T1000 (cell line): ENCODE data around the gene PEX14.

Source experiments
- DNase-seq: peaks from one replicate; lab custom pipeline; 2025; ENCODE audit warnings: mixed read lengths; lab: John Stamatoyannopoulos, UW

Gene PEX14

DNA sequence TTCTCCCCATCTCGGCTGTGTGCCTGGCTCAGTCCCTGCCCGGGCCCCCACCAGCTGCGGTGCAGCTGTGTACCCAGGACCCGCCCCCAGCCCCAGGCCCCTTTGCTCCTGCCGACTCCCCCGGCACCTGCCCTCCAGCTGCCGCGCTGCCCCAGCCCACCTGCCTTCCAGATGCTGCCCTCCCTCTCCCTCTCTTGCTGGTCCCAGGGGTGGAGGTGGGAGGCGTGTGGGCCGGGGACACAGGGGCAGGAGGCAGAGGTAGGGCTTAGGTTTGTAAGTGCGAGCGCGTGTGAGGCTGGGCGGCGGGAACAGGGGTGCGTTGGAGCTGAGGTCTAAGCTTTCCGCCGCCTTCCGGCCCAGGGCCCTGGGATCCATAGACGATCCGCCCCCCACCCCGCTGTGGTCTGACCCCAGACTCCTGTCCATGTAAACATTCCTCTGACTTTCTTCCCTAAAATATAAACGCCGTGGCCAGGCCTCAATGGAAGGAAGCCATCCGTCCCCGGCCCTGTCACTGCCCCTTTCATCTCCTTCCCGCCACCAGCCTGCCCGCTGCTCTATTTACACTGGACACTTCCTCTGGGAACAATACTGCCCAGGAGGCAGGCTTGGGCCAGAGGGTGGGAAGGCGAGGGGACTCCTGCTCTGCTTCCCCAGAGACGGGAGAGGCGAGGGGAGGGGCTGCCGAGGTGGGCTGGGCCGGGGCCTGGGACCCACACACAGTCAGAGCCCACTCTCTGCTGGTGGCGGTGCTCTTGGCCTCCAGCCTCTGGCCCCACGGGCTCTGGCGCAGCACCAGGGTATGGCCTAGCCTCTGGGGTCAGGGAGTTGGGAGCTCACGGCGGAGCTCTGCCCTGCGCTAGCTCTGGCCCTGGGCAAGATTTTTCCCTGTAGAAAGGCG lies 193.4 kb downstream of the PEX14 start:
- DNase-seq, result no peak

DNA sequence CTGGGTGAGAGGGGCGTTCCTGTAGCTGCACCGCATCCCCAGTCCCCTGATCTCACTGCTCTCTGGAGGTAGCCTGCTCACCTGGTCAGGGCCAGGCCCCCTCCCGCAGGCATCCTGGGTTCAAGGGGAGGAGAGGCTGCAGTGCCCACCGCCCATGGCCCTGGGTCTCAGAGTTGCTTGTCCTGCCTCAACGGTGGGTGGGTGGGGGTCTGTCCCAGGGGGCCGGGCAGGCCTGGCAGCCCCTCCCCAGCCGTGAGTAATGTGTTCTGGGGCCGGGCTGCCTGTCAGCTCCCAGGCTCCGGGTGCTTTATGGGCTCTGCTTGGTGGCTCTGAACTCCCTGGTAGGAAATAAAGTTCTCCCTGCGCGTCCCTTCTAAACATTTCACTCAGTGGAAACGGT lies 194.8 kb downstream of the PEX14 start:
- no peak for DNase-seq

GRCh38 chr1:10670190-10670589 lies 195.4 kb downstream of the PEX14 start:
- DNase-seq, result no peak

DNA sequence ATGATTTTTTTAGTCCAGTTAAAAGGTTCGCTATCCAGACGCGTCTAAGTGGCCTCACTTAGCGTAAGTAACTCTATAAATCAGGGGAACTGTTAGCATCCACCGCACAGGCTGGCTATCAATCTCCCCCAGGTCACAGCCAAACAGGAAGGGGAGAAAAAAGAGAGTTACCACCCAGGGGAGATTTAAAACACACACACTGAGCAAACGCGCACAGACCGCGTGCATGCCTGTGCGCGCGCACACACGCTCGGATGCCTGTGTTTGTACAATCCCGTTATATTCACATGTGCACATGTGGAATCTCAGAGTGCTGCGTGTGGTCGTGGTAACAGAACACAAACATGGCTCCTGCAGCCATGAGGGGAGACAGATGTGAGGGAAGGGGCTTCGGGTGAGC lies 196.3 kb downstream of the PEX14 start:
- no peak for DNase-seq

GRCh38 chr1:10671622-10672342 lies 197.0 kb downstream of the PEX14 start:
- no peak for DNase-seq

GRCh38 chr1:10672343-10673050 lies 197.7 kb downstream of the PEX14 start:
- no peak for DNase-seq

DNA sequence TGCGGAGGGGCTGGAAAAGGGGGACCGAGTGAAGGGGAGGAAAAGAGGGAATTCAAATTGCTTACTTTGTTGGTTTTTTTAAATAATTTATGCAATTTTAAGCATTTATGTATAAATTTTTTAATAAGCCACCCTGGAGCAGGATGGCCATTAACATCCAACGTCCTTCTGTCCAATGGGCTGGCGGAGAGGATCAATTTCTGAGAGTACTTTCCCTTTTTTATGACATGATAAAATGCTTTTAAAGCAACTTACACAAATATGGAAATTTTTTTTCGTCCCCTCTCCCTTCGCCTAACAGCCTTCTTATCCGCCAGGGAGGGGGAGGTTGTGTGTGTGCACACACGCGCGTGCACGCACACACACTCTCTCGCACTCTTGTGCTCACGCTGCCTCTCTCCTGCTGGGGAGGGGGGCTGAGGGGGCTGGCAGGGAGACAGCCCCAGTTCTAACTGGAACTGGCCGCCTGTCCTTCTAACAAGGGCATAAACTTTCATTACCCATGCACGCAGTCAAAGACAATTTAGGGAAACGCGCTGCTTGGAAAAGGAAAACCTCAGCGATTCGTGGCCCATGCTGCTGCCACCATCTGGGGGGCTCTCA lies 198.5 kb downstream of the PEX14 start:
- no peak for DNase-seq

DNA sequence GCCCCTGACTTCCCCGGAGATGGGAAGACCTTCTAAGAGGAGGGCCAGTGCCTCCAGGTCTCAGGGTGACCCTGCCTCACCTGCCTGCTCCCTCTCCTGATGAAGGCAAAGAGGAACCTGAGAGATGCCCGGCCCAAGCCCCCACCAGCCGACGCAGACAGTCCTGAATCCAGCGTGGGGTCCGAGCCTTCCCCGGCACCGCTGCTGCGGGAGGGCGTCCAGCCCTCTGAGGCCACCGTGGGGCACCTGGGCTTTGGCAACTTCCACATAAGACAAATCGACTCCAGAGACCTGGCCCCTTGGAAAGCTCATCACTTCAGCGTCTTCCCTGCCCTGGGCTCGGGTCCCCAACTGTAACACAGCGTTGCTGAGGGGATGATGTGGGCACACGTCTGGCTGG lies 199.5 kb downstream of the PEX14 start:
- DNase-seq, result no peak

DNA sequence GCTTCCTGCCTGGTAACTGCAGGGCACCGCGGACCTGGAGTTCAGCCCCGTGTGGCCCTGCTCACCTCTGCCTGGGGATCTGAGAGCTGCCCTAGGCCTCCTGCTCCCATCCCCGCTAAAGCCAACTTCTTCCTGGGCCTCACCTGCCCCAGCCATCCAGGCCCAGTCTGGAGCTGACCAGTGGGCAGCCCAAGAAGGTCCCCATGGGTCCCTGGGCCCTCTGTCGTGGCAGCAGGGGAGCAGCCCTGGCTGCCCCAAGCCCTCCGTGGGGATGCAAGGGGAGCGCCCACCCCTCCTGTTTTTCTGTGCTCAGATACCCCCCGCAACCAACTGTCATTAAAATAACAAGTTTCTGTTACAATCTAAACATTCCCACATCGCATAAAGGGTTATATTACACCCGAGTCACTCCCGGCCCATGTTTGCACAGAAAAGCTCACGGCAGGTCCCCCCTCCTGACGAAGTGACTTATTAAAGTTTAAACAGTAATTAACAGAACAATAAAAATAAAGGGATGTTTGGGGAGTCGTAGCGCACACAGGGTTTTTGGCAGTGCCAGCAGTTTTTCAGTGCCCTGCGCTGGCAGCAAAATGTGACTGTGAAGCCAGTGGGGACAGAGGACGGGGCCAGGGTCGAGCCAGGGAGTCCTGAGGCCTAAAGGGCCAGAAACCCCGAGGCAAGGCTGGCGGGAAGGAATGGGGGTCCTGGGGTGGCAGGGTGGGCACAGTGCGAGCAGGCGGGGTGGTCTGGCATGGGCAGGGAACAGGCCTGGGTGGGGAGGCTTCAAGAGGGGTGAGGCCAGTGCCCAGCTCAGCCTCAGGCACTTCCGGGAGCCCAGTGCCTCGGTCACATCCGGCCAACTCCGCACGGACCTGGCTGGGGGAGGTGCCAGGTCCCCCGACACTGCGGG lies 200.2 kb downstream of the PEX14 start:
- no peak for DNase-seq

DNA sequence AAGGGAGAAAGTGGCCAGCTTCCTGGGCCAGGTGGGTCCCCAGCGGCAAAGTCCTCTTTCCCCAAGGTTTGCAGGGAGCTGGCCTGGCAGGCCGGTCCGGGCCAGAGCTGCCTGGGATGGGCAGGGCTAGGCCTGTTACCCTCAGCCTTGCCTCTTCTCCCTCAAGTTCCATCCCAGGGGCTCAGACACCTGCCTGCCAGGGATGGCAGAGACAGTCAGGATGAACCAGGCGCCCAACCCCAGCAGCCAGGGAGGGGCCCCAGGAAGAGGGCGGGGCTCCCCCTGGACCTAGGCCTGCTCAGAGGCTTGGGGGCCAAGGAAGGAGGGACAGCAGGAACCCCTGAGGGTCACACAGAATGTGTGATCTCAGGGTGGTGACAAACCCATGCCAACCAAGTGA lies 201.1 kb downstream of the PEX14 start:
- DNase-seq, result no peak

GRCh38 chr1:10676963-10677362 lies 202.2 kb downstream of the PEX14 start:
- DNase-seq, result no peak

- no peak for DNase-seq
These were observed 203.0 kb downstream of the PEX14 start for GRCh38 chr1:10677491-10678391.

- no peak for DNase-seq
These were observed 203.7 kb downstream of the PEX14 start for GRCh38 chr1:10678402-10678801.

DNA sequence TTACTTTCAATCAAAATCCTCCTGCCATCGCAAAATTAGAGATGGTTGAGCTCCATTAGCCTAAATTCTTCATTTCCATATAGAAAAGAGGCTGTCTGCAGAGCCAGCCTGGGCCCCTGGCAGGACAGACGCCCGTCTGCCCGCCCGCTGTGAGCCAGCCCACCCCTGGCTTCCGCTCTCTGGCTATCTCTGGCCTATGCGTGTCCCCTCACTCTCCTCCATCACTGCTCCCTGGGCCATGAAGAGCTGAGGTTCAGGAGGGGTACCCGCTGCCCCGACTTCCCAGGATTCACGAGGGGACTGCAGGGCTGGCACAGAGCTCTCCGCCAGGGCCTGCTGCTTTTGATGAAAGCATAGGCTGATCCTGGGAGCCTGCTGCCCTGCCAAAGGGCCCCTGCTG lies 204.1 kb downstream of the PEX14 start:
- DNase-seq, result no peak

- no peak for DNase-seq
These were observed 204.9 kb downstream of the PEX14 start for GRCh38 chr1:10679496-10680220.
